ENCODE measurements around the gene ZNF366.

The ZNF366 gene

GRCh38 chr5:72397836-72398235 is 109.4 kb downstream of the ZNF366 start:
- Mint-ChIP-seq H3K36me3 (peaks cover 0 to 13% of the 10 kb centered on the region in 2 donors), H3K4me3 (no peak overlapping the region), H3K4me1 (peaks cover 2 to 18% of the 10 kb centered on the region in 2 donors), H3K27ac (no peak overlapping the region), H3K9me3 (peaks cover 8 to 12% of the 10 kb centered on the region in 2 donors), H3K27me3 (peaks cover 17 to 42% of the 10 kb centered on the region in 2 donors)
- DNase-seq (no peak), ATAC-seq (replicated peaks) (no peak)

DNA sequence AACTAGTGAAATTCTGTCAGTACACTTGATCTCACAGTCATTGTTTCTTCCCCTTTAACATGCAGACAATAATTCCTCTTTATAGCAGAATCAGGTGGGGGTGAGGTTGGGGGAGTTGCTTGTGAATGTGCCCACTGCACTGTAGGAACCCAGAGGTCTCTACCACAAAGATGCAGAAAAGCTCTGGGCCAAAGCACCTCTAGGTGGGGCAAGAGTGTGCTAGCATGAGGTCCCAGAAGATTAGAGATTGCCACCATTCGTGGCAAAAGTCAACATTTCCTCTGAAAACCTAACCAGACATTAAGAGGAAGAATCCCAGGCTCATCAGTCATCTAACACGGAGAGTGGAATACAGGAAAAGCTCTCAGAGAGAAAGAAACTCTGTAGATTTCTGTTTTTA is 112.5 kb downstream of the ZNF366 start:
- peaks cover 0 to 1% of the 10 kb centered on the region in 2 donors for H3K9me3 Mint-ChIP-seq
- H3K4me1 Mint-ChIP-seq: peaks cover 2 to 18% of the 10 kb centered on the region in 2 donors
- DNase-seq: no peak
- H3K27ac Mint-ChIP-seq: no peak overlapping the region
- peak; percentile 64 to 81 for ATAC-seq (replicated peaks)
- no peaks in the 10 kb centered on the region for H3K36me3 Mint-ChIP-seq
- peaks cover 7 to 31% of the 10 kb centered on the region in 2 donors for H3K27me3 Mint-ChIP-seq
- no peak overlapping the region for H3K4me3 Mint-ChIP-seq

DNA sequence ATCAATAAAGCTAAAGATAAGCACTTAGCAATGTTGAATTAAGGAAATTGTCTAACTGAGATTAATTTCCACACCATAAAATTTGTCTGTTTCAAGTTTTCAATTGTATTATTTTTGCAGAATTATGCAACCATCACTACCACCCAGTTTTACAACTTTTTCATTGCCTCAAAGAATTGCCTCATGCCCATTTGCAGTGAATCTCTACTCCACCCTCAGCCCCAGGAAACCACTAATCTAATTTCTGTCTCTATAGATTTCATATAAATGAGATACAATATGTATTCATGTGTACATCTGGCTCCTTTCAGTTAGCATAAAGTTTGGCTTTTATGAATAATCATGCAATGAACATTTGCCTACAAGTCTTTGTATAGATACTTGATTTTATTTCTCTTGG is 114.2 kb downstream of the ZNF366 start:
- Mint-ChIP-seq H3K4me1 (peaks cover 0 to 5% of the 10 kb centered on the region in 2 donors), H3K36me3 (no peaks in the 10 kb centered on the region), H3K4me3 (no peak overlapping the region), H3K9me3 (no peaks in the 10 kb centered on the region), H3K27me3 (peaks cover 3 to 18% of the 10 kb centered on the region in 2 donors), H3K27ac (no peak overlapping the region)
- DNase-seq (no peak), ATAC-seq (replicated peaks) (no peak)

Measured in stimulated activated naive B cell treated with anti-CD40 and anti-IgM and Interleukin-4, amounts not matched to agents 10 μg/mL and 1 μg/mL and 100 μg/mL, for 72 hours (primary cell).